Measurements from ENCODE around the gene B4GALT5. TPM values are rescaled to one million over a fixed set of nuclear protein-coding genes. Genes with fewer than 3 reads are reported as not detected.

The B4GALT5 gene
- total RNA-seq, 1 experiment from 2014 or later, result 63.1 TPM

DNA sequence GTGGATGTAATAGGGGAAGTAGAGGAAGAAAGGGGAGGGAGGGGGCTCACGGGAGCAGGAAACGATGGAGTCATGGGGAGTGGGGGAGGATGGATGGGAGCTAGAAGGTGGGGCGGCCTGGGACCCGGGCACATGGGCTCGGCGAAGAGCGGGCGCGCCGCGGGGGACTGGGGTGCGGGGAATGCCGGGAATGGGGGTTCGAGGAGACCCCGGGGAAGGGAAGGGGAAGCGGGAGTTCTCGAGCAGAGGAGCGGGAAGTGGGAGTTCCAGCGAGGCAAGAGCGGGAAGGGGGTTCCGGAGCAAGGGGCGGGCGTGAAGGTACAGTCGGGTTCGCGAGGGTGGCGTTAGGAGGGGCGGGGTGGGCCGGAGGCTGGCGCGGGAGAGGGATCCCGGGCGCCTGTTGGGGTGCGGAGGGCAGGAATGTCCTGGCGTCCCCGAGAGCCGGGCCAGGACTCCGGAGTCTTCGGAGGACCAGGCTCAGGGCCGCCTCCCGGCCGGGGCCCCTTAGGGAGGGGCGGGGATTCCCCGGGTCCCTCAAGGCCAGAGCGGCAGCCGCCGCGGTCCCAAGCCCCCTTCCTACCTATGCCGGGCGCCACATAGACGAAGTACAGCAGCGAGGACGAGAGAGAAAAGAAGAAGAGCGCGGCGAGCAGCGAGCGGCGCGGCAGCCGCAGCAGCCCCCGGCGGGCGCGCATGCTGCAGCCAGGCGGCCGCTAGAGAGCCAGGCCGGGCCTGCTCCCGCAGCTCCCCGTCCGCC is 504 bp downstream of the B4GALT5 start:
- POLR2A ChIA-PET (ENCODE audit: unreplicated experiment), result interaction anchor here (0.5 to 0.7 kb wide), 4 partner anchors 50 to 169 kb away, joined by 3 to 16 read pairs (median 4); no protein-coding TSS in a partner anchor
- H3K4me2 ChIP-seq, result peak overlapping the region; percentile 90
- H3K36me3 ChIP-seq (ENCODE audit: low read depth), result peaks cover 24% of the 10 kb centered on the region
- CTCF ChIA-PET, result no interaction called here
- H3F3A ChIP-seq (ENCODE audit: insufficient read depth, low read depth), result peaks cover 49% of the 10 kb centered on the region; the same call in 1 of the 2 replicates
- no TSS peak for BruUV-seq (replicated peaks)
- peaks cover 69% of the 10 kb centered on the region for H3K79me2 ChIP-seq (ENCODE audit: low read depth)
- H3K4me1 ChIP-seq (replicated peaks; ENCODE audit: insufficient read depth), result peaks cover 64% of the 10 kb centered on the region
- no peaks in the 10 kb centered on the region for H3K9me2 ChIP-seq (ENCODE audit: insufficient read depth)
- TF ChIP-seq, protein P1, sequence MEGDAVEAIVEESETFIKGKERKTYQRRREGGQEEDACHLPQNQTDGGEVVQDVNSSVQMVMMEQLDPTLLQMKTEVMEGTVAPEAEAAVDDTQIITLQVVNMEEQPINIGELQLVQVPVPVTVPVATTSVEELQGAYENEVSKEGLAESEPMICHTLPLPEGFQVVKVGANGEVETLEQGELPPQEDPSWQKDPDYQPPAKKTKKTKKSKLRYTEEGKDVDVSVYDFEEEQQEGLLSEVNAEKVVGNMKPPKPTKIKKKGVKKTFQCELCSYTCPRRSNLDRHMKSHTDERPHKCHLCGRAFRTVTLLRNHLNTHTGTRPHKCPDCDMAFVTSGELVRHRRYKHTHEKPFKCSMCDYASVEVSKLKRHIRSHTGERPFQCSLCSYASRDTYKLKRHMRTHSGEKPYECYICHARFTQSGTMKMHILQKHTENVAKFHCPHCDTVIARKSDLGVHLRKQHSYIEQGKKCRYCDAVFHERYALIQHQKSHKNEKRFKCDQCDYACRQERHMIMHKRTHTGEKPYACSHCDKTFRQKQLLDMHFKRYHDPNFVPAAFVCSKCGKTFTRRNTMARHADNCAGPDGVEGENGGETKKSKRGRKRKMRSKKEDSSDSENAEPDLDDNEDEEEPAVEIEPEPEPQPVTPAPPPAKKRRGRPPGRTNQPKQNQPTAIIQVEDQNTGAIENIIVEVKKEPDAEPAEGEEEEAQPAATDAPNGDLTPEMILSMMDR (conservative IDR thresholded peaks at IDR 0.05), result no peak
- no peak for TF ChIP-seq EZH2 (IDR thresholded peaks at IDR 0.05; ENCODE audit: low read depth)
- H3K9me3 ChIP-seq (ENCODE audit: insufficient read depth, low read depth), result no peaks in the 10 kb centered on the region
- H2AFZ ChIP-seq, result no peak overlapping the region
- no peaks in the 10 kb centered on the region for H3K27me3 ChIP-seq (ENCODE audit: insufficient read depth, low read depth)
- DNase-seq, result no peak
- H3K4me3 ChIP-seq, result peak overlapping the region; percentile 82
- intact Hi-C loops (cut with micrococcal nuclease; ENCODE audit: unreplicated experiment), result loop anchor here (1.0 to 5.0 kb wide), 3 partner anchors 32 to 101 kb away; no protein-coding TSS in a partner anchor
- H3K27ac ChIP-seq, result peak overlapping the region; percentile 84
- H4K20me1 ChIP-seq (ENCODE audit: insufficient read depth), result peaks cover 33% of the 10 kb centered on the region

DNA sequence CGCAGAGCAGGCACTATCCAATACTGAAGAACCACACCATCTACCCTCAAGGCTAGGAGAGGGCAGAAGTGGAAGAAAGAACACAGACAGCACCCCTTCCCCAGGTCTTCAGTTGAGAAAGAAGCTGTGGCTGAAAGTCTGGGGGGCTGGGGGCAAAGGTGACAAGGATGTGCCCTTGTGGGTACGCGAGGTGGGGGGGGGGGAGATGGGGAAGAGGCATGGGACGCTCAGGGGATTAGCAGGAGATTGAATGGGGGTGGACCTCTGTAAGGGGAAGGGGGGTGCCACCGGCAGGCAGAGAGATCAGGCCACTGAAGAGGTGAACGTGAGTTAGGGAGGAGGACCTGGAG is 1.1 kb downstream of the B4GALT5 start:
- Histone ChIP-seq H4K20me1 (ENCODE audit: insufficient read depth) (peaks cover 37% of the 10 kb centered on the region), H3K9me3 (ENCODE audit: insufficient read depth, low read depth) (no peaks in the 10 kb centered on the region), H2AFZ (no peak overlapping the region), H3K9me2 (ENCODE audit: insufficient read depth) (no peaks in the 10 kb centered on the region), H3F3A (ENCODE audit: insufficient read depth, low read depth) (peaks cover 49% of the 10 kb centered on the region), H3K79me2 (ENCODE audit: low read depth) (peaks cover 74% of the 10 kb centered on the region), H3K27me3 (ENCODE audit: insufficient read depth, low read depth) (no peaks in the 10 kb centered on the region), H3K4me2 (peak overlapping the region; percentile 90), H3K4me3 (peak overlapping the region; percentile 82), H3K36me3 (ENCODE audit: low read depth) (peaks cover 24% of the 10 kb centered on the region), H3K4me1 (replicated peaks; ENCODE audit: insufficient read depth) (peaks cover 64% of the 10 kb centered on the region), H3K27ac (peak overlapping the region; percentile 84)
- intact Hi-C loops (cut with micrococcal nuclease; ENCODE audit: unreplicated experiment), result loop anchor here (2.0 to 5.0 kb wide), 2 partner anchors 56 to 100 kb away; no protein-coding TSS in a partner anchor
- no peak for TF ChIP-seq EZH2 (IDR thresholded peaks at IDR 0.05; ENCODE audit: low read depth)
- TF ChIP-seq, protein P1 (conservative IDR thresholded peaks at IDR 0.05), result no peak
- POLR2A ChIA-PET (ENCODE audit: unreplicated experiment), result interaction anchor here (0.6 to 0.7 kb wide), 2 partner anchors 52 to 156 kb away, joined by 3 to 4 read pairs; no protein-coding TSS in a partner anchor
- CTCF ChIA-PET, result no interaction called here
- no peak for DNase-seq
- no TSS peak for BruUV-seq (replicated peaks)

DNA sequence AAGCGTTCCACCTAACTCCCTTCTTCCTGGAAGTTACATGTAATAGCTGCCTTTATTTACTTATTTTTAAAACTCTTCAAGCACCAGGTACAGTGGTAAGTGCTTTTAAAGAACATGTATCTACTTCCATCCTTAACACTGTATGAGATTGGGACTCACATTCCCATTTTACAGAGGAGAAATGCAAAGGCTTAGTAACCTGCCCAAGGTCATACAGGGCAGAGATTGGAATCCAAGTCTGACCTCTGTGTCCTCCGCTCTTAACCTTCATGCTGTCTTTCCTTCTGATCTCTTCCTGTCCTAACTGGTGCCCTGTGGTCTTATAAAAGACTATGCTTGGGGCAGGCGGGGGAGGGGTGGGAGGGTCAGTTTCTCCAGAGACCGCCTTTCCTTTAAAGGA is 1.6 kb downstream of the B4GALT5 start:
- Histone ChIP-seq H2AFZ (no peak overlapping the region), H3K27me3 (ENCODE audit: insufficient read depth, low read depth) (no peaks in the 10 kb centered on the region), H3K36me3 (ENCODE audit: low read depth) (peaks cover 28% of the 10 kb centered on the region), H3F3A (ENCODE audit: insufficient read depth, low read depth) (peaks cover 48% of the 10 kb centered on the region), H3K9me2 (ENCODE audit: insufficient read depth) (no peaks in the 10 kb centered on the region), H3K4me1 (replicated peaks; ENCODE audit: insufficient read depth) (peaks cover 64% of the 10 kb centered on the region), H4K20me1 (ENCODE audit: insufficient read depth) (peaks cover 42% of the 10 kb centered on the region), H3K9me3 (ENCODE audit: insufficient read depth, low read depth) (no peaks in the 10 kb centered on the region), H3K79me2 (ENCODE audit: low read depth) (peaks cover 80% of the 10 kb centered on the region), H3K4me3 (peak overlapping the region; percentile 82), H3K4me2 (peak overlapping the region; percentile 90), H3K27ac (peak overlapping the region; percentile 84)
- ChIA-PET POLR2A (ENCODE audit: unreplicated experiment) (interaction anchor here (0.6 kb wide), 1 partner anchor 96 kb away, joined by 3 read pairs; no protein-coding TSS in a partner anchor), CTCF (no interaction called here)
- BruUV-seq (replicated peaks), result no TSS peak
- intact Hi-C loops (cut with micrococcal nuclease; ENCODE audit: unreplicated experiment), result loop anchor here (2.0 to 5.0 kb wide), 2 partner anchors 57 to 100 kb away; no protein-coding TSS in a partner anchor
- DNase-seq, result no peak
- TF ChIP-seq, protein P1 (conservative IDR thresholded peaks at IDR 0.05), result no peak
- TF ChIP-seq EZH2 (IDR thresholded peaks at IDR 0.05; ENCODE audit: low read depth), result no peak

Measured in PC-9 (cell line).